Epithelial cell of proximal tubule (primary cell): Measurements from ENCODE around the gene HSPG2. TPM values are rescaled to one million over a fixed set of nuclear protein-coding genes. Genes with fewer than 3 reads are reported as not detected.

Experiments used
- DNase-seq: peaks from one replicate; pipeline ENCODE4 v3.0.0-alpha.2; 2011; ENCODE audit warnings: low read depth
- H3K4me3 ChIP-seq: 2 replicates; pipeline ENCODE4 v1.5.1; 2011; ENCODE audit warnings: low read depth, mild to moderate bottlenecking, low read length
- total RNA-seq: library from RNA; depleted of rRNA; stranded (reverse); fragments of >200 nt; gene quantifications from 2 replicates; pipeline ENCODE4 v1.2.3, GENCODE V29; 2015
- TF ChIP-seq, protein P1 (sequence below): conservative IDR thresholded peaks from 2 replicates; pipeline ENCODE4 v1.5.1; 2012; ENCODE audit warnings: low read depth, mild to moderate bottlenecking, low read length

Gene HSPG2
- total RNA-seq, 1 donor from 2014 or later, result 156 TPM

DNA sequence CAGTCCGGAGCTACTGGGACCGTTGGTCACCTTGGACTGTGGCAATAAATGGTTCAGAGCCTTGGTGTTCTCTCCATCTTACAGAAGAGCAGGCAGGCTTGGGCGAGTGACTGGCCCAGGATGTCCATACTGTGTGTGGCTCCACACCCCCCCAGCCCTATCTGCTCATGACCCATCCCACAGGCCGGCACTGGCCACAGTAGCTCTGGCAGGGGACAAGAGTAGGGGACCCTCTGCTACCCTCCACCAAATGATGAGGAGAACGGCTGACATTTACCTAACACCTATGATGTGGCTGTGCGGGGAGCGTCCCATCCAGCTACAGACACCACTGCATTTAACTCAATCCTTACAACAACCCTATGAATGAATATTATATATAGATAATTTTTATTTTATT, 111.7 kb downstream of the HSPG2 start:
- DNase-seq, result no peak
- no peak overlapping the region for H3K4me3 ChIP-seq
- TF ChIP-seq, protein P1, sequence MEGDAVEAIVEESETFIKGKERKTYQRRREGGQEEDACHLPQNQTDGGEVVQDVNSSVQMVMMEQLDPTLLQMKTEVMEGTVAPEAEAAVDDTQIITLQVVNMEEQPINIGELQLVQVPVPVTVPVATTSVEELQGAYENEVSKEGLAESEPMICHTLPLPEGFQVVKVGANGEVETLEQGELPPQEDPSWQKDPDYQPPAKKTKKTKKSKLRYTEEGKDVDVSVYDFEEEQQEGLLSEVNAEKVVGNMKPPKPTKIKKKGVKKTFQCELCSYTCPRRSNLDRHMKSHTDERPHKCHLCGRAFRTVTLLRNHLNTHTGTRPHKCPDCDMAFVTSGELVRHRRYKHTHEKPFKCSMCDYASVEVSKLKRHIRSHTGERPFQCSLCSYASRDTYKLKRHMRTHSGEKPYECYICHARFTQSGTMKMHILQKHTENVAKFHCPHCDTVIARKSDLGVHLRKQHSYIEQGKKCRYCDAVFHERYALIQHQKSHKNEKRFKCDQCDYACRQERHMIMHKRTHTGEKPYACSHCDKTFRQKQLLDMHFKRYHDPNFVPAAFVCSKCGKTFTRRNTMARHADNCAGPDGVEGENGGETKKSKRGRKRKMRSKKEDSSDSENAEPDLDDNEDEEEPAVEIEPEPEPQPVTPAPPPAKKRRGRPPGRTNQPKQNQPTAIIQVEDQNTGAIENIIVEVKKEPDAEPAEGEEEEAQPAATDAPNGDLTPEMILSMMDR, result no peak

DNA sequence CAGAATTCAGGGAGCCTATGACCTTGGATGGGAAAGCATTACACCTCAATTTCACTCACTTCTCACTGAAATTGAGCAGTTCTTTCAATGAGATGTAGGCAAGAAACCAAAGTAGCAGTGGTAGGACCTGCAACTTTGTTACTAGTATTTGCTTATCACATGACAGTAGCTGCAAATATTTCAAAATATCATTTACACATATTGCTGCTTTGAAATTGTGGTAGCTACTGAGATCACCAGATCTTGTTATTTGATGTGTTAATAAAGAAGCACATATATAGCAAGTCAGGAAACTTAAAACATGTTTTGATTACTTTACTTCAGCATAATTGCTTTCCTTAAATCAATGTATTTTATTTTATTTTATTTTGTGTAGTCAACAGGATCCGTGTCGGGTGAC, 112.2 kb downstream of the HSPG2 start:
- H3K4me3 ChIP-seq, result no peak overlapping the region
- DNase-seq, result no peak
- TF ChIP-seq, protein P1, result no peak

DNA sequence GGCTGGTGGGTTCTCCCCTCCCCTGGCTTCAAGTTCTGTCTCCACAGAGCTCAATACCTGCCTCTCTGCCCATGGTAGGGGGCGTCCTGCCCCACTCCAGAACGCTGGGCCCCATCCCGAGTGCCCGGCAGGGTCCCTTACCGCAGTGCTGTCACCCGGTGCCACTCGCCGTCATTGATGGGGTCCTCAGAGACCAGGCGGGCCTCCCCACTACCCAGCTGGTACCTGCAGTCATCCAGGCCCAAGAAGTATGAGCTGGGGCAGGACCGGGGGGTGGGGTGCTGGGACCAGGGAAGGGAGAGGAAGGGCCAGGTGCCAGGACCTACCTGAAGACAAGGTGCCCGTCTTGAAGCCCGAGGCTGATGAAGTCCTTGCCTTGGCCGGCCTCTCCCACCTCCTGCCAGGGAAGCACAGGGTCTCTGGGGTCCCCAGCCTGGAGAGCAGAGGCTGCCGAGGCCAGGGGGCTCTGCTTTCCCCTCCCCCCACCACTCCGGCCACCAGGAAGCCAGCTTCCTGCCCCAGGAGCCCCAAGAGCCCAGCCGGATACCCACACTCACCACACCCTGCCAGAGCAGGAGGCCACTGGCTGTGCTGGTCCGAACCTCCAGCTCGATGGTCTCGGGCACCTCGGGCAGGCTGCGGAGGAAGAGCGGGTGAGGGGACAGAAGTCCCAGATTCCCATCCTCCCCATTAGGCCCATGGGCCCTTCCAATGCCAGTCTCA, 113.0 kb downstream of the HSPG2 start:
- no peak overlapping the region for H3K4me3 ChIP-seq
- DNase-seq, result no peak
- TF ChIP-seq, protein P1, result no peak

DNA sequence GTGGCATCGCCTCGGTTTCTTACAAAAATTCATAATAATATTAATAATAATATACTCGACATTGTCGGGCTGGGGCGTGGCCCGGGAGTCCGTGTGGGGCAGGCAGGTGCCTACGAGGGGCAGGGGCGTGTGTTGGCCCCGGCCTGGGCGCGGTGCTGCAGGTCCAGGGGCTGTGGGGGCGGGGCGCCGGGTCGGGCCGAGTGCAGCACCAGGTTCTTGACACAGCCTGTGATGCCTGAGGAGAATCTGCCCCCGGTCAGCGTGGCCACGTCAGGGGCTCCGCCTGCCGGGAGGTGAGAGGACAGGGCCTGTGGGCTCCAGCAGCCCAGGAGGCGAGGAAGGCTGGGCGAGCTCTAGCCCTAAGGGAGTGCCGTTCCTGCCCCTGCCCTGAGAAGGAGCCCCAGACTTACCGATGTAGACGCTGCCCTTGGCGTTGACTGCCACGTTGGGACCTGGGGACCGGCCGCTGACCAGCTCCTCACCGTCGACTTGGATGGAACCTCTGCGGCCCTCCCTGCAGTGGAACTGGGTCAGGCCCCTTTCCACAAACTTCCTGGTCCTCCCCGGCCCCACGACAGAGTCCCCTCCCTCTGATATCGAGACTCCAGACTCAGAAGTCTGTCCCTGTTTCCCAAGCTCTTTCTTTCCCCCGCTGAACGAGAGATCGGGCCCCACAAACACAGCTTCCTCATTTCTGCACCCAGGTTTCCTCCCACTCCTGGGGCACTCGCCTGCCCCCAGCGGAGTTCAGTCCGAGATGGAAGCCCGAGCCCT, 113.7 kb downstream of the HSPG2 start:
- DNase-seq, result no peak
- no peak overlapping the region for H3K4me3 ChIP-seq
- TF ChIP-seq, protein P1, result no peak

DNA sequence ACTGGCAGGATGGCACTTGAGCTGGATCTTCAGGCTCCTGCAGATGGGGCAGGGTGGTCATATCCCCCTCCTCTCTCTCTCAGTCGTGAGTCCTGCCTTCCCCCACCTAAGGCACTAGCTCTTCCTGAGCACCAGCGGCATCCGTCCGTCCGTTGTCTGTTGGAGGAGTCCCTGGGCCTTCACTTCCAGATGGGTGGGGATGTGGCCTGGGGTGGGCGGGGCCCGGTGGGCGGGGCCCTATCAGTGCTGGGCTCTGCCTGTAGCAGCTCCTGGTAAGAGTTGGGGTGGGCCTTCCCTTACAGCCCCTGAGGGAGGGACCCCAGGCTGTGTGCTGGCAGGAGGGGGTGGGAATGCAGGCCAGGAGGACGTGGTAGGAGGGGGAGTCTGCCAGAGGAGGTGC, 114.8 kb downstream of the HSPG2 start:
- TF ChIP-seq, protein P1, result no peak
- no peak overlapping the region for H3K4me3 ChIP-seq
- no peak for DNase-seq

DNA sequence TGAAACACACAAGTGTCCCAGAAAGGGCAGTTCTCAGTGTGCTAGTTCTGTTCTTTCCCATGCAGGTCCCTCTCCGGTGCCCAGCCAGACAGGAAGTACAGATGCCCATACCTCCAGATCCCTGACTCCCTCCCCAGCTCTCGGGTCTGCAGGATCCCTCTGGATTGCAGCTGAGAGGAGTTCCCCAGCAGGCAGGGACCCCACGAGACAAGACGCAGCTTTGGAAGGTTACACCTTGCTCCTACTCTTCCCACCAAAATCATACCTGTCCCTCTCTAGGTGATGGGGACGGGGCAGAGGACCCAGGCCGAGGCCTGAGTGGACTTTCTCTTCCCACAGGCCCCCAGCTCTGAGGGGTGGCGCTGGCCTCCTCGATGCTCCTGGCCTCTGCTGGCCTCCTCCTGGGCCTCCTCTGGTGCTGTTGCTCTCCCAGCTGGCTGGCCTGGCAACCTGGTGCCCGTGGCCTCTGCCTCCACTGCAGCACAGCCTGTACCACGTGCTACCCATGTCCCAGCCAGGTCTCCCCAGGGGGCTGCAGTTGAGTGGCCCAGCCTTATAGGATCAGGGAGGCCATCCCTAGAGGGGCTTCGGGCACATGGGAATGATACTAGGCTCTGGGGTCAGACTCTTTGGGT, 115.6 kb downstream of the HSPG2 start:
- H3K4me3 ChIP-seq, result no peak overlapping the region
- no peak for DNase-seq
- TF ChIP-seq, protein P1, result no peak
